SIG-M5 treated with dmso at 0.1 percent for 504 hours (cell line): Measurements from ENCODE around the gene MPZL1.

Experiments used
- DNase-seq: peaks from one replicate; lab custom pipeline; 2025; ENCODE audit not compliant: unreplicated experiment; lab: John Stamatoyannopoulos, UW

MPZL1 gene

DNA sequence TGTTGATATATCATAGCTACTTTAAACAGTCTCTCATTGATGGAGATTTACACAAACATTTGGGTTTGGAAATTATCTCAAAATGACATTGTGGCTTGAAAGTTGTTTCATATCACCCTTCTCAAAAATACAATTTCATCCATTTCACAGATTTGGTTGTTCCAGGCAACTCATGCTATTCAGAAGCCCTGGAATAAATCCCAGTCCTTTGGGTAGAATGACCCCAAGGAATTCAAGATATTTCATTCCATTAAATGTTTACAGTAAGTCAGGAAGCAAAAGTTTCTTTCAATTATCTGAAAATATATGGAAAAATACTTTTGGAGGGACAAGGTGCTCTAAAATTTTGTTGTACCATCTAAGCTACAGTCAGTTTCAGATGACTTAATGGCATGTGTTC lies 27.1 kb downstream of the MPZL1 start:
- DNase-seq = no peak

DNA sequence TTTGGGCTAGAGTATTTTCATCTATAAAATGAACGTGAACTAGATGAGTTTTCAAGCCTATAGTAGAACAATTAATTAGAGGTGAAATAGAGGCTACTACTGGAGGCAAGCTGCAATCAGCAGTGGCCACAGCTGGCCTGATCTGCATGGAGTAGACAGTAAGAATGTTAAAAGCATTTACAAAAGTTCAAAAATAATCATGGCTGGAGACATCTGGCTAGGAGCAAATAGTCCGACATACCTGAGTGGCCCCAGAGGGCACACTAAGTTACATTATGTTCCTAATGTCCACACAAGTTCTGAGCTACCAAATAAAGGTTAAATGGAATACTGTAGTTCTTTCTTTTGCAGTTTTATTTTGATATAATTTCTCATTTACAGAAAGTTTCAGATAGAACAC lies 28.0 kb downstream of the MPZL1 start:
- DNase-seq = no peak

DNA sequence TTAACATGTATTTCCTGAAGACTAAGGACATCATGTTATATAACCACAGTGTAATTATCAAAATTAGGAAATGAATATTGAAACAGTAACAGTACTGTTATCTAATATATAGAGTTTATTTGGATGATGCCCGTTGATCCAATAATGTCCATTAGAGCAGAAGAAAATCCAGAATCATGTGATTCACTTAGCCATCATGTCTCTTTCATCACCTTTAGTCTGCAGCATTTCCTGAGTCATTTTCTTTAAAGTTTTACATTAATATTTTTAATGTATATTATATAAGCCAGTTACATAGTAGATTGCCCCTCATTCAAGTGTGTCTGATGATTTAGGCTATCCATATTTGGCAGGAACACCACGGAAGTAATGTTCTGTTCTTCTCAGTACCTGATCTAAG lies 28.9 kb downstream of the MPZL1 start:
- DNase-seq = no peak

DNA sequence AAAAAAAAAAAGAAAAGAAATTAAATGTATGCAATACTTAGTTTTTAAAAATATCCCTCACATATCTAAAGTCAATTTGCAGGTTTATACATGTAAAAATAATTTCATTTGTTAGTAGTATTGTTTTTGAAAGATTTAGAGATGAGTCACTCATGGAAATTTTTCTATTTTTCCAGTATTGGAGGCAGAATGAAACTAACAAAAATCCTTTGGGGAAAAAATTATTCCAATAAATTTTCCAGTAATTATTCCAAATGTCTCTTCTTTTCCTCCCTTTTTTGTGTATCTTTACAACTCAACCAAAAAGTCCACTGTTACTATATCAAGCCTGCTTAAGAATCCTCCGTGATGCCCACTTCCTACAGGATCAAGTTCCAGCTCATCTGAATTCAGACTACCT lies 29.9 kb downstream of the MPZL1 start:
- DNase-seq = no peak

DNA sequence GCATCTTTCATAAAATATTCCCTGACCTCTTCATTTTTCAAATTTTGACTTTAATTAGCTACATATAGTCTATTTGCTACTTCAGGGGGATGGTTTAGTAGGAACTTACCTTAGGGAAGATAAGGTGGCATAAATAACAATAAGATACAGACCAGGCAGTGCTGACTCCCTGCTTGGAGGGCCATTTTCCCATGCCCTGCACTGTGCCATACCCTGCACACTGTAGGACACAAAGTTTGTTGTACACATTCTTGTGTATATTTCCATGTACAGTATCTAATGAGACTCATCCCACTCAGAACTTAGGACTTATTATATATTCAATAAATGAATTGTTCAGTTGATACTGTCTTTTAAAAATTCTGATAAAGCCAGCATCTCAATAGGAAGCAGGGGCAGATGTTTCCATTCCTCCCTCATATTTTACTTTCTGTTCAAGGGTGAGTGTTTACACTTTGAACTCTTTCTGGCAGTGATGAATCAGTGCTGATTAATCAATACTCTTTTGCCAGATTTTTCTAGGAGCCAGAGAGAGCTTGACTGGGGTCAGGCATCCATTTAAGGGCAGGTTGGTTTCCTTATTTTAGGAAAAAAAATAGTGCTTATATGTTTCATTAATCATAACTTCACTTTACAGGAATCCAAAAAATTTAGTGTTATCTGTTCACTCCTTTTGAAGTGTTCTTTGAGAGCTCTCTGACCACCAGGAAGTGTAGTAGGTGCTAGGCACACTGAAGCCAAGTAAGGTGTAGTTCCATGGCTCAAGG lies 30.6 kb downstream of the MPZL1 start:
- DNase-seq = no peak

DNA sequence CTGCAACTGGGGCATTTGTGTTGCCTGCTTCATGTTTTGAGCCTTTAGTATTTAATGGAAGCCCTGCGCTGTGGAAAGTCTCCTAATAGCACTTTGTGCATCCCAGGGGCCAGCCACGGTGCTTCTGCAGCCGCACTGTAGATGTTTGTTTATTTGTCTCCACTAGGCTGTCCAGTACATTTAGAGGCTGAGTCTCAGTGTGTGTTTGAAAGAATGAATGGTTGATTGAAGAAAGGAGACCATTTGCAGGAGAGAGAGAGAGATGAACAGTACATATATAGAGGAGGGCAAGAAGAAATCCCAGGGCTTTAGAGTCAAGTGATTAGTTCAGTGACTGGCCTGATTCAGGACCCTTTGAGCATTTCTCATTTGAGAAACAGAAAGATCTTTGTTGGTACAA lies 33.9 kb downstream of the MPZL1 start:
- DNase-seq = no peak

DNA sequence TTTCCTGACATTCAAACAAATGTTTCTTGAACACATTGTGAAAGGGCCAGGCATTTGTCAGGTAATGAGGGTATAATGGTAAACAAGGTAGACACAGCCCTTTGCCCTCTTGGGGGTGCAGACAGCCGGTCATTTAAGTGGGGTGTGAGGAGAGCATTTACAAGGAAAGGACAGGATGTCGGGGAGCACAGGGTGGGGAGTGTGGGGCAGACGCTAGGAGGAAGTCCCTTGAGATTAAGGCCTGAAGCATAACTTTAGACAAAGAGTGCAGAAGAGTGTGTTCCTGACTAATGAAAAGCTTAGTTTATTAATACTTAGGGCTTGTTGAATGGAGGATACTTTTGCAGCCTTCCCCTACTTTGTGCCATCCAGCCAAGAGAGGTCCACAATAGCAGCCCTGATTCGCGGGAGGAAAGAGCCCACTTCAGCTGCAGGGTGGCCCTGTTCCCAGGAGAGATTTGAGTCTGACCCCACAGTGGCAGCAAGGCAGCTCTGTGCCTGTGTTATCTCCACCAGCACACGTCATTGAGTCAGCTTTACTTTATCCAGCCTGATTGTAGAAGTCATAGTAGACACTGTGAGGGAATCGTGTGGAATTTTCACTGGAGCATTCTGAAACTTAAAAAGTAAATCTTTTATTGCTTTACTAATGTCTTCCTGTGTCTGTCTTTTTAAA lies 35.1 kb downstream of the MPZL1 start:
- no peak for DNase-seq

DNA sequence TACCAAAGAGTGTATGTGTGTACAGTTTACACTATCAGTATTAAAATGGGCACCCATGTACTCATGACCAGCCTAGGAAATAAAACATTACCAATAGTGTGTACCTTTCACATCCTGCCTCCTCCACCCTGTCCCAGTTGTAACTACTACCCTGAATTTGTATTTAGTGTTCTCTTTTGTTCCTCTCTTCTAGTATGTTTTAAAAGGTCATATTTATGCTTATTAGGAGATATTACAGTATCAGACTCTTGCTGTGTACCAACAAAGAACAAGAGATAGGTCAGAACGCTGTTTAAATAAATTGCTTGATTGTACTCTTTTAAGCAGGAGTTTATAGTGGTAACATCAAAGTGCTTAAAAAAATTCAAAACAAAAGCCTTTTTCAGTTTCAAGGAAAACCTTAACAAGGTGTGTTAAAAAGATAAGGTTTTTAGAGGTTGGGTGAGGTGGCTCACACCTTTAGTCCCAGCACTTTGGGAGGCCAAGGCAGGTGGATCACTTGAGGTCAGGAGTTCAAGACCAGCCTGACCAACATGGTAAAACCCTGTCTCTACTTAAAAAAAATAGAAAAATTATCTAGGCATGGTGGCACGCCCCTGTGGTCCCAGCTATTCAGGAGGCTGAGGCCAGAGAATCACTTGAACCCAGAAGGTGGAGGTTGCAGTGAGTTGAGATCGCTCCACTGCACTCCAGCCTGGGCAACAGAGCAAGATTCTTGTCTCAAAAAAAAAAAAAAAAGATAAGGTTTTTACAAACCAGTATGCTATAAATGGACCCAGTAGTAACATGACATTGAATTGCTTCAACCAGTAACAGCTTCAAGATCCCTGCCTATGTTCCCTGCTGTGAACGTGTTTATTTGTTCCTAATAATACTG lies 35.9 kb downstream of the MPZL1 start:
- DNase-seq = no peak

DNA sequence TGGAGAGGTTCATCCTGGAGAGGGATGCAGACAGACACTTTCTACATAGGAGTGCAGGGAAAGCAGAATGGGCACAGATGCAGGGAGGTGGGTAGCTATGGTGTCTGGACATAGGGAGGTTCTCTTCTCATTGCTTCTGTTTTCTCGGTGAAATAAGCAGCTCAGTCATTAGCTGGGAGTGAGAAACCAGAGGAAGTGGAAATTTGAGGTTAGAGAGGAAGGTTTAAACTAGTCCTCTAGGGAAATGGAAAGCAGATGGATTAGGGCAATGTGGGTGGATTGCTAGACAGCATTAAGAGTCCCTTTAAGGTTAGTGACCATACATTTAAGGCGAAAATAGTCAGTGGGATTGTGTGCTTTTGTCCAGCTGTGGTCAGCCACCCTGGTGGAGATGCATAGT lies 39.6 kb downstream of the MPZL1 start:
- DNase-seq = peak; percentile 29

DNA sequence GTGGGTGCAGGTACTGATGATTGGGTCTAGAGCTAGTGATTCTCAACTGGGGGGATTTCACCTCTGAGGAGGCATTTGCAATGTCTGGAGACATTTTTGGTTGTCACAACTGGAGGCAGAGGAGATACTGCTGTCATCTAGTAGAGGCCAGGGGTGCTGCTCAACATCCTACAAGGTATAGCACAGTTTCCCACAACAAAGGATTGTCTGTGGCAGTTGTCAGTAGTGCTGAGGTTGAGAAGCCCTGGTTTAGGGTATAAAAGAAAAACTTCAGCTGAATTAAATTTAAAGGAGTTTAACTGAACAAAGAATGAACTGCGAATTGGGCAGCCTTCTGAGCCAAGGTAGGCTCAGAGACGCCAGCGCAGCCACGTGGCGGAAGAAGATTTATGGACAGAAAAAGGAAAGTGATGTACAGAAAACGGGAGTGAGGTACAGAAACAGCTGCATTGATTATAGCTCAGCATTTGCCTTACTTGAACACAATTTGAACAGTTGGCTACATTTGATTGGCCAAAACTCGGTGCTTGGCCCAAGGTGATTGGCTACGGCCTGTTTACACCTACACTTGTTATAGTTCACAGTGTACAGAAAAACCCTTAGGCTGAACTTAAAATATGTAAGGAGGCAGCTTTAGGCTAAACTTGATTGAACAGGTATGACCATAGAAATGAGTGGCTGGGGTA lies 40.4 kb downstream of the MPZL1 start:
- no peak for DNase-seq

DNA sequence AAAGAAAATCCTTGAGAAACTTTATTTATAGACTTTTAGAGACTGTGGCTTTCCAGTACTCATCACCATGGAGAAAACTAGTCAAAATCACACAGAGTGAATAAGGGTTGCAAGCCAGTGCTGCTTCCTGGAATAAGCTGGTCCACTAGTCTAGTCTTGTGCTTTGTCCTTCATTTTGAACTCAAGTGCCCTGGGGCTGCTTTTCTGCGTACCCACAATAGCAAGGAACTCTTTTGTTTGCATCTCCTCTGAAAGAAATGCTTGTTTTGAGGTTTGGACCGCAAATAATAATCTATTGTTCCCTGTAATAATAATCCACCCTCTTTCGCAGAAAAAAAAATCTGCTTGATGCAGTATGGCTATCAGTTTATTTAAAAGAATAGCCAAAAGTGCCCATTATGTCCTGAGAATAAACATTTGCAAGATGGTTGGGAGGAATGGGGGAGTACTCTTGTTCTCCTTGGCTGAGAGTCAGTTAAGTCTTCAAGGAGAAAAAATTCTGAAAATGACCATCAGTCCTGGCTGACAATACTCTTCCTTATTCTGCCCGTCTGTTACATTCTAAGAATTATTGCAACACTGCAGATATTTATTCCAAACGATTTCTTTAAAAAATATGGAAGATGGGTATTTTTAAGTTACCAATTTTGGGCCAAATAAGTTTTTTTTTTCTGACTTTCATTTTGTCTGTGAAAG lies 41.9 kb downstream of the MPZL1 start:
- DNase-seq = no peak

DNA sequence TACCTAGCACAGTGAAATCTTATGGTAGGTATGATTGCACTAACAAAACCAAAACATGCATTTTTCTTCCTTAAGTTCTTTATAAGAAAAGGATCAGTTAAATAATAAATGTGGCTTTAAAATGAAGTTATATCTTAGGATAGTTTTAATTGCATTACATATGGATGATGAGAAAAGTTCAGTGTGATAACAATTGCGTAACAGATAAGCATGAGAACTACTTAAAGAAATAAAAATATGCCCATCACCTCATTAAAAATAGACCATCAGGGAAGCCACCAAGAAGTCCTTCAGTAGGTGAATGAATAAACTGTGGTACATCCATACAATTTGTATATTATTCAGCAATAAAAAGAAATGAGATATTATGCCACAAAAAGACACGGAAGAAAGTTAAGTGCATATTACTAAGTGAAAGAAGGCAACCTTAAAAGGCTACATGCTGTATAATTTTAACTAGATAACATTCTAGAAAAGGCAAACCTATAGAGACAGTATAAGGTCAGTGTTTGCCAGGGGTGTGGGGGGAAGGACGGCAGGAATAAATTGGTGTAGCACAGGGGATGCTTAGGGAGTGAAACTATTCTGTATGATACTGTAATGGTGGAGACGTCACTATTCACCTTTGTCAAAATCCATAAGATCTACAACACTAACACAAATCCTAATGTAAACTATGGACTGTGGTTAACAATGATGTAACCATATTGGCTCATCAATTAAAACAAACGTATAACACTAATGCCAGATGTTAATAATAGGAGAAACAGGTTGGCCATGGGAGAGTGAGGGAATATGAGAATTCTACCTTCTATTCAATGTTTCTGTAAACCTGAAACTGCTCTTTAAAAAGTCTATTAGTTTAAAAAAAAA lies 42.9 kb downstream of the MPZL1 start:
- no peak for DNase-seq

DNA sequence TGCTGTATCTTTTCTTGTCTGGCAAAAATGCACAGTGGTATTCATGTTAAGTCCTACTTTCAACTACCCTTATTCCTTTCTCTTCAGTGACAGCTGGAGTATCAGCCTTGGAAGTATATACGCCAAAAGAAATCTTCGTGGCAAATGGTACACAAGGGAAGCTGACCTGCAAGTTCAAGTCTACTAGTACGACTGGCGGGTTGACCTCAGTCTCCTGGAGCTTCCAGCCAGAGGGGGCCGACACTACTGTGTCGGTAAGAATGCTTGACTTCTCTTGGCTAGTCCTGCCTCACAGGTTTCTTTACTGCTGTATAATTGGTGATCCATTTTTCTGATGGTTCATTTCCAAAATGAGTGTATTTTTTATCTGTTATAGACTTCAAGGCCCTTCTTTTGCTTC lies 43.7 kb downstream of the MPZL1 start:
- no peak for DNase-seq

DNA sequence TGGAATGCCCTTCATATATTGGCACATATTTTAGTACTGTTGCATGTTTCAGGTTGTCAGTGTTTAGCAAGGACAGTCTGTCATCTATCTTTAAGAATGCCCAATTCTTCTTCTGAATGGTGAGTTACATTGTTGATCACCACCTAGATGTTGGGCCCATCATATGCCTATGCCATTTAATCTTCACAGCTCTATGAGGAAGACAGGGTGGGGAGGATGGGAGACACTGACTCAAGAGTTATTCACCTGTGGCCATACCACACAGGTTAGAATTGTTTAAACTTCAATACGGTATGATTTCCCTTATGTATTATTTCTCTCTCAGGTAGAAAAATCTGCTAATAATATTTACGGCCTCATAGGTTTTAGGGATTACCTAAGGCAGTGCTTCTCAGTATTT lies 44.8 kb downstream of the MPZL1 start:
- no peak for DNase-seq

DNA sequence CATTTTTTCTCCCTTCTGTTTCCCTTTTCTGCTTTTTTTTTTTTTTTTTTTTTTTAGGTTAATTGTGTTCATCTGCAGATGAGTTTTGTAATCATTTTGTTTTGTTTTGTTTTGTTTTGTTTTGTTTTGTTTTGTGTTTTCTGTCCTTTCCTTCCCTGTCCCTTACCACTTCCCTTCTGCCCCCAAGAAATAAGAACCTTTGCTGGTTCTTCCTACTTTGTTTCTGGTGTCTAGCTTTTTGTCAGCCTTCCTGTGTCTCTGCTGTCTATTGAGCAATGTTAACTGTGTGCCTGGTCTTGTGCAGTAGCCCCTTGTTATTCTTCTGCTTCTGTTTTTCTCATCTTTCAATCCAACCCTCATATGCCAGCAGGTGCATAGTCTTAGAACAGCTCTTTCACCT lies 46.0 kb downstream of the MPZL1 start:
- peak; percentile 80 for DNase-seq

DNA sequence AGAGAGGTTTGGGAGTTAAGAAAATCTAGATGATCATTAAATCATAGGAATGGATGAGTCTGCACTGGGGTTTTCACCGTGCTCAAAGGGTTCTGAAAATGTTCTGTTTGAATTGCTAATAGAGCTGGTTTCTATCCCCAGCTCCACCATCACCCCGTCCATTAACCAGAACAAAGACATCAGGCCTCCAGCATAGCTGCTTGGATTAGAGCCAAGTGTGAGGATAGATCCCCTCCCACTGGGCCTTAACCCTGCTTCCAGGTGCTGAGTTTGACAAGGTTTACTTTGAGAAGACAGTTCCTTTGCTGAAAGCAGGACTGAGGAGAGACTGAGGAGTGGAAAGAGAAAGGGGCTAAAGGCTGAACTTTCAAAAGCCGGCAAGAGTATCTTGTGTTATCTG lies 48.3 kb downstream of the MPZL1 start:
- no peak for DNase-seq

DNA sequence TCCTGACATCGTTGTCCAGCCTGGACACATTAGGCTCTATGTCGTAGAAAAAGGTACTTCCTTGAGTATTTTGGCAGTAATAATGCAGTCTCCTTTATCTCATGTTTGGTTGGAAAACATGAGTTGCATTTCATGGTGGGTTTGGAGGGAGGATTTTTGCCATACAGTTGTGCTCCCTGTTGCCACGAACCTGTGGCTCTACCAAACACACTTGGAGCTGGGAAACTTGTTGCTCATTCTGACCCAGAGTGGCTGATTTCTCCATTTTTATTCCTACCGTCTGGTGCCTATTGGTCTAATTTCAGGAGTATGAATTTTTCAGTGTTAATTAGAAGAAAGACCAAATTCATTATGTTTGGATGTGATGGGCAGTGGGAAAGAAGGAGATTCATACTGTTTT lies 50.7 kb downstream of the MPZL1 start:
- no peak for DNase-seq

DNA sequence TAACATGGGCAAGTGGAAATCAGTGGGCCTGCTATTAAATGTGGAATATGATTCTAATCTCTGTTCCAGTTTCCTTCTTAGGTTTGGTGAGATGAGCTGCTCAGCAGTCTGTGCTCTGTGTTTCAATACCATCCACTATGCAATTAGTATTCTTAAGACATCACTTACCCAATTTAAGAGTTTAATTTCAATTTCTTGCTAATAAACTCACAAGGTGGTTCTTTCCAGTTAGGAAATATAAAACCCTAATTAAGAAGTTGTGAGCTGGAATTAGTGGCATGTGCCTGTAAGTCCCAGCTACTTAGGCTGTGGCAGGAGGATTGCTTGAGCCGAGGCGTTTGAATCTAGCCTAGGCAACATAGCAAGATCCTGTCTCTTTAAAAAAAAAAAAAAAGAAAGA lies 51.7 kb downstream of the MPZL1 start:
- DNase-seq = no peak

DNA sequence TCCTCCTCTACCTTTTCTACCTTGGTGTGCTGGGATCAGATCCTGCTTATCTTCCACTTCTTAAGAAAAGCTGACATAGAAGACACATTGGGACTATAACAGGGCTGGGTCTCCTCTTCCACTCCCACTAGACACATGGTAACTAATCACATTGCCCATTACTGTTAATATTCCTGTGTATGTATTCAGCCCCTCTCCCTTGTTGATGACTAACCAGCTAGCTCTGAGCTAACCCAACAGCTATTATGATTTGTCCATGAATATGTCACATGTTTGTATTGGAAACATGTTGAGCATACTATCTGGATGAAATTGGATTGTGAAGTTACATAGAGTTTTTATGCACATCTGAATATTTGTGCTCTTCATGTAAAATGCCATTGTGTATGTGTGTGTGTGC lies 52.9 kb downstream of the MPZL1 start:
- no peak for DNase-seq

DNA sequence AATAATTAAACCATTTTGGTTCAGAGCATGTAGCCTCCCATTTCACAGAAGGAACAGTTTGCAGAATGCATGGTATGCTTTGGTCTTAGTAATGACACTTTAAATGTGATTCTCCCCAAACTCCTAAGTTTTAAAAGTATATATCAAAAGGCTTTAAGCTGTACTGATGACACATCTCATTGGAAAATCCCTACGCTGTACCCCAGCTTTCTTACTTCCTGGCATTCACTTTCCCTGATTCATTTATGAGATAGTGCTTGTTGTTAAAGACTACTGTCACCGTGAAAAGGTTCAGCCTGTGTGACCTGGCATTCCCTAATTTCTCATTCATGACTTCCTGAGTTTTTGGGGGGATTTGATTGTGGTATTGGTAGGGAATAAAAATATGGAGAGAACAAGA lies 53.4 kb downstream of the MPZL1 start:
- DNase-seq = no peak
